ENCODE data around the gene S100A7A.

Gene S100A7A

DNA sequence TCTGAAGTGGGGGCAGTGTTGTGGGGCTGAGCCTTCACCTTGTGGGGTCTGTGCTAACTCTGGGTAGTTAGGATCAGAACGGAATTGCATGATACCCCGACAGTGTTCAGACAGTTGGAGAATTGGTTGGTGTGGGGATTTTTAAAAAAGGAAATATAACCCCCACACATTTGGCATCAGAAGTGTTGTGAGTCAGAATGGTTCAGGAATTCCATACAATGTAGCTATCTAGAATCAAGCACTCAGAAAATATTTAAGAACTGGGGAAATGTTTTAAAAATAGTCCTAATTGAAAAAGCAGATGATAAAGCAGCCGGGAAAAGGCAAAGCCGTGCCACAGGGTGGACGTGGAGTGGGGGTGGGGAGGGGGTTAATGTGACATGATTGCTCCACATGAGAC lies 50.6 kb downstream of the S100A7A start:
- TF ChIP-seq ZFX (IDR thresholded peaks at IDR 0.05; ENCODE audit: borderline replicate concordance) = no peak
- TF ChIP-seq, protein P1, sequence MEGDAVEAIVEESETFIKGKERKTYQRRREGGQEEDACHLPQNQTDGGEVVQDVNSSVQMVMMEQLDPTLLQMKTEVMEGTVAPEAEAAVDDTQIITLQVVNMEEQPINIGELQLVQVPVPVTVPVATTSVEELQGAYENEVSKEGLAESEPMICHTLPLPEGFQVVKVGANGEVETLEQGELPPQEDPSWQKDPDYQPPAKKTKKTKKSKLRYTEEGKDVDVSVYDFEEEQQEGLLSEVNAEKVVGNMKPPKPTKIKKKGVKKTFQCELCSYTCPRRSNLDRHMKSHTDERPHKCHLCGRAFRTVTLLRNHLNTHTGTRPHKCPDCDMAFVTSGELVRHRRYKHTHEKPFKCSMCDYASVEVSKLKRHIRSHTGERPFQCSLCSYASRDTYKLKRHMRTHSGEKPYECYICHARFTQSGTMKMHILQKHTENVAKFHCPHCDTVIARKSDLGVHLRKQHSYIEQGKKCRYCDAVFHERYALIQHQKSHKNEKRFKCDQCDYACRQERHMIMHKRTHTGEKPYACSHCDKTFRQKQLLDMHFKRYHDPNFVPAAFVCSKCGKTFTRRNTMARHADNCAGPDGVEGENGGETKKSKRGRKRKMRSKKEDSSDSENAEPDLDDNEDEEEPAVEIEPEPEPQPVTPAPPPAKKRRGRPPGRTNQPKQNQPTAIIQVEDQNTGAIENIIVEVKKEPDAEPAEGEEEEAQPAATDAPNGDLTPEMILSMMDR (IDR thresholded peaks at IDR 0.05) = no peak
- H3K27ac ChIP-seq = no peak overlapping the region

GRCh38 chr1:153470707-153471106 lies 54.4 kb downstream of the S100A7A start:
- TF ChIP-seq, protein P1 (IDR thresholded peaks at IDR 0.05) = no peak
- no peak for TF ChIP-seq ZFX (IDR thresholded peaks at IDR 0.05; ENCODE audit: borderline replicate concordance)
- H3K27ac ChIP-seq = no peak overlapping the region

Measured in 22Rv1 (cell line).